Activated gamma-delta T cell treated with Interleukin-2 at 50 U/mL for 16 hours (primary cell): ENCODE results near the gene ZNF611.

Experiments used
- DNase-seq: peaks from one replicate; pipeline ENCODE4 v3.0.0-alpha.2; 2020

The ZNF611 gene

DNA sequence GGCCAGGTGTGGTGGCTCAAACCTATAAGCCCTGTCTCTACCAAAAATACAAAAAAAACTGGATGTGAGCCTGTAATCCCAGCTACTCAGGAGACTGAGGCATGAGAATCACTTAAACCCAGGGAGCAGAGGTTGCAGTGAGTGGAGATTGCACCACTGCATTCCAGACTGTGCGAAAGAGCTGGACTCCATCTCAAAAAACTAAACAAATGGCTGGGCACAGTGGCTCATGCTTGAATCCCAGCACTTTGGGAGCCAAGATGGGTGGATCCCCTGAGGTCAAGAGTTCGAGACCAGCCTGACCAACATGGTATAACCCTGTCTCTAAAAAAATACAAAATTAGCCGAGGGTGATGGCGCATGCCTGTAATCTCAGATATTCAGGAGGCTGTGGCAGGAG lies 61.8 kb downstream of the ZNF611 start:
- no peak for DNase-seq

DNA sequence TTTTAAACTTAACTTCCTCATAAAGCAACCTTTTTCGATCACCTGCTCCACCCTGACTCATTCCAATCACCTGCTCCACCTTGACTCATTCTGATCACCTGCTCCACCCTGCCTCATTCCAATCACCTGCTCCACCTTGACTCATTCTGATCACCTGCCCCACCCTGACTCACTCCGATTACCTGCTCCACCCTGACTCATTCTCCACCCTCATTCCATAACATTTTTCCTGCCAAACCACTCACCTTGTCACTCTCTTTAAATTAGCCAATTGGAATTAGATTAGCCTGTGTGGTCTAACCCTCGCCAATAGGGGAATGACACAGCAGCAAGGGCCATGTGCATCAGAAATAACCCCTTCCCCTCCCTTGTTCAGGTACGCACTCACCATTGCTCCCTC lies 64.8 kb downstream of the ZNF611 start:
- no peak for DNase-seq

DNA sequence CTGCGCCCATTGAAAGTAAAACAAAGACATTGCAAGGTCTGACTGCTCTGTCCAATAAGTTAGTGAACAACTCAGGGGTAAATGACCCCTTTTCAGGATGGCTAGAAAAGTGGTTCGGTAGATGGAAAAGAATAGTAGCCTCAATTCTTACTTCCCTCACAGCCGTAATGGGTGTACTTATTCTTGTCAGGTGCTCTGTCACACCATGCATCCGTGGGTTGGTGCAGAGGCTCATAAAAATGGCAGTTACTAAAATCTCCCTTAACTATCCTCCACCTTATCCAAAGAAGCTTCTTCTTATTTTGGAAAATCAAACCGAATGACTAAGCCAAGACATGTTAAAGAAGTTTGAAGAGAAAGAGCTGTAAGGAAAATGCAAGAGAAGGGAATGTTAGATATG lies 65.3 kb downstream of the ZNF611 start:
- no peak for DNase-seq

DNA sequence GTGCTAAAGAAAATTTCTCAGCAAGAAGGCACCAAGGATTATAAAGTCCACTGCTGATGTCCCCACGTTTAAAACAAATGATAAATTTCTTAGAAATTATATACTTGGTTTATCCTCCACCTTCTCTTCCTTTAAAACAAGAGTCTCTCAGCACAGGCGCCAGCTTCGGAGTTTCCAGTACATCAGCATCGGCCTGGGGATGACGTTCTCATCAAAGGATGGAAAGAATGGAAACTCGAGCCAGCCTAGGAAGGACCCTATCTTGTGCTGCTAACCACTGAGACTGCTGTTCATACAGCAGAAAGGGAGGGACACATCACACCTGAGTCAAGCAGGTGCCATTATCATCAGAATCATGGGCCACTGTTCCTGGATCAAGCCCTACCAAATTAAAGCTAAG lies 66.9 kb downstream of the ZNF611 start:
- DNase-seq: no peak

DNA sequence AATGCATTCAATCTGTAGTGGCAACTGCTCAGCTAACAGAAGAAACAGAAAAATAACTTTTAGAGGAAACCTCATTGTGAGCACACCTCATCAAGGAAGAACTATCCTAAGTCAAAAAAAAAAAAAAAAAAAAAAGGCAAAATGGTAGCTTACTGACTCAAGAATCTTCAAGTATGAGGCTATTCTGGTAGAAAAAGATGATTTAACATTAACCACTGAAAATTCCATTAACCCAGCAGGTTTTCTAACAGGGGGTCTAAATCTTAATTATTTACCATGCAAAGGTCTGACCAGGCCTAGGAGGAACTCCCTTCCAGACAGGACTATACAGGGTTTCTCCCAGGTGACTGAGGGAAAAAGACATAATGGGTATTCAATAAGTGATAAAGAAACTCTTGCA lies 68.3 kb downstream of the ZNF611 start:
- no peak for DNase-seq

DNA sequence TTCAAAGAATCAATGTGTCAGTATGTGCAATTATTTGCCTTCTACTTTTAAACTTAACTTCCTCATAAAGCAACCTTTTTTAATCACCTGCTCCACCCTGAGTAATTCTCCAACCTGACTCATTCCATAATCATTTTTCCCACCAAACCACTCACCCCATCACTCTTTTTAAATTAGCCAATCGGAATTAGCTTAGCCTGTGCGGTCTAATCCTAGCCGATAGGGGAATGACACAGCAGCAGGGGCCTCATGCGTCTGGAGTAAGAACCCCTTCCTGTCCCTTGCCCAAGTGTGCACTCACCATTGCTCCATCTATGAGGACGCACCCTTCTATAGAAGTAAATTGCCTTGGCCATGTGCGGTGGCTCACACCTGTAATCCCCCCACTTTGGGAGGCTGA lies 69.3 kb downstream of the ZNF611 start:
- DNase-seq: no peak

DNA sequence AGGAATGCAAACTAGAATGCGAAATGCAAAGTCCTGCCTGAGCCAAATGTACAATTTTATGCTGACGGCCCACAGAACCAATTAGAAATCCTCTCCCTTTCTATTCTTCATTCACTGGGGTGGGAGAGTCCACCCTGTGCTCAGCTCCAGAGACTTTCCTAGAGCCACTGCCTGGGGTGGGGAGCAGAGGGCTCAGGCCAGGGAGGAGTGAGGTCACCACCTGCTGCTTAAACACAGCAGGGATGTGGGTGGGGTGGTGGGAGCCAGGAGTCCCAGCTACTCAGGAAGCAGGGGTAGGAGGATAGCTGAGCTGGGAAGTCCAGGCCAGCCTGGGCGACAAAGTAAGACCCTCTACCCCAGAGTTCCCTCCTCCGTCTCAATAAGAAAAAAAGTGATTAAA lies 69.8 kb downstream of the ZNF611 start:
- no peak for DNase-seq

DNA sequence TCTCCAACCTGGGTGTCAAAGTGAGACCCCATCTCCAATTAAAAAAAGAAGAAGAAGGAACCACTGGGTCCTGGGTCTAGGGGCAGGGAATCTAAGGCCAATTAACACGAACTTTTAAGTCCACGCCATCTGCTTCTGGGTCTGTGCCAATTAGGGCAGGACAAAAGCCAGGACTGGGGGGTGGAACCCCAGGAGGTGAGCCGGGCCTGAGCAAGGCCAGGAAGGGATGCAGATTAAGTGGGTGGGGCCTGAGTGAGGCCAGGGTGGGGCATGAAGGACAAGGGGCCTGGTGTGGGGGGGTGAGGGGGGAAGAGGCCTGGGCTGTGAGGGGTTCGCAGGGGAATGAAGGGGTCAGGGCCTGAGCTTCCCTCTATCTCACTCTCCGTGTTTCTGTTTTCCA lies 70.4 kb downstream of the ZNF611 start:
- no peak for DNase-seq

DNA sequence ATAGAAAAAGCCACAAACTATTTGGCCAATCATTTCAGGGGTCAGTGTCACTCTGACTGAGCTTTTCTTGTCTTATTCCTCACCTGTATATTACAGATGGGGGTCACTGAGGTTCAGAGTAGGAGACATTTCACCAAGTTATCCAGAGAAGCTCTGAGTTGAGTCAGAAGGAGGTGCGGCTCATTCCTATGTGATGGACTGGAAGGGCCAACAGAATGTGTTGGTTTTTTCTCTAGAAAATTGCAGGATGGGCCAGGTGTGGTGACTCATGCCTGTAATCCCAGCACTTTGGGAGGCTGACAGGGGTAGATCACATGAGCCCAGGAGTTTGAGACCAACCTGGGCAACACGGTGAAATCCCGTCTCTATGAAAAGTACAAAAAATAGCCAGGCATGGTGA lies 72.2 kb downstream of the ZNF611 start:
- DNase-seq: no peak

DNA sequence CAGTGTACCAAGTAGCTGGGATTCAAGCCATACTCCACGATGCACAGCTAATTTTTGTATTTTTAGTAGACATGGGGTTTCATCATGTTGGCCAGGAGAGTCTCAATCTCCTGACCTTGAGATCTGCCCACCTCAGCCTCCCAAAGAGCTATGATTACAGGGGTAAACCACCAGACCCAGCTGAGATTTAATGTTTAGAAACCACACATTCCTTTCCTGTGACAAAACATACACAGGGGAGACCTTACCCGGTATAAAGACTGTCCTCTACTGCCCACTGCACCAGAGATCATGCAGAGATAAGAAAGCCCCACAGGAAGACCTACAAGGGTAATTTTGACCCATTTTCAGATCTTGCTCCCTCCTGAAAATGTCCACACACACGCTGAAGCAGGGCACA lies 73.9 kb downstream of the ZNF611 start:
- DNase-seq: no peak

DNA sequence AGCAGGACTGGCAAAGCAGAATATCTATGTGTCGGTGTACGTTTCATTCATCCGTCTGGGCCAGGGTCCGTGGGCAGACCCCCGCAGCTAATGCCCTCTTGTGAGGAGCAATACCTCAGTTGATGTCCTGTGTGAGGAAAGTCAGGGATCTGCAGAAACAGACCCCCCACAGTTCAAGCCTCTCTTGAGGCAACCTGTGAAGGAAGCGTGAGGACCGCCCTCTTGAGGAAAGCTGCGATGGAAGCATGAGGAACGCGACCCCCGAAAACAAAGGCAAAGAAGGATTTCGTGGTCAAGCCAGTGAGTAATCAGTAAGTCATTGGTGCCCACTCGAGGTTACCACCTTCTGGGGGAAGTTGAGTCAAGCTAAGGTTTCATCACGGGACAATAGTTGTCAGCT lies 75.8 kb downstream of the ZNF611 start:
- no peak for DNase-seq

DNA sequence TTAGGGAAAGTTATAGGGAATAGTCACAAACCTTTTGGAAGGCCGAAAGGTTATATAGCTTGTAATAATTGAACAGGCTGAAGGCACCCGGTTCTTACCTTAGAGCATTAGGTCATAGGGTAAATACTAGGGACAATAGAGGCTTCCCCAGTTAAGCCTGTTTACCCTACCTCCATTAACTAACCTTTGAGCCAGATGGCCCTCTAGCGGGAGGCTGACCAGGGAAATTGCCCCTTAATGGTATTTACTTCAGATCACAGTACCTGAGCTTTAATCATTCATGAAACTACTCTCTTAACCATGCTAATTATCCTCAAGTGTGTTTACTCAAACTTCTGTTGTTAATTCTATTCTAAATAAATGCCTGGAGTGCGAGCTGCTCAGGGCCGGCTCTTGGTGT lies 76.2 kb downstream of the ZNF611 start:
- DNase-seq: no peak

DNA sequence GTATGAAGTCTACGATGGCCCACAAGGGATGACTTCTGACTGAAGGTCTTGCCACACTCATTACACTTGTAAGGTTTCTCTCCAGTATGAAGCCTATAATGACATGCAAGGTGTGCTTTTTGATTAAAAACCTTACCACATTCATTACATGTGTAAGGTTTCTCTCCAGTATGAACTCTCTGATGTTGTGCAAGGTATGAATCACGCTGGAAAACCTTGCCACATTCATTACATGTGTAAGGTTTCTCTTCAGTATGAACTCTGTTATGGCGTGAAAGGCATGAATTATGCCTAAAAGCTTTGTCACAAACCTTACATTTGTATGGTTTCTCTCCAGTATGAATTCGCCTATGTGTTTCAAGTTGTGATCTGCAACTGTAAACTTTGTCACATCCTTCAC lies 81.7 kb downstream of the ZNF611 start:
- DNase-seq: no peak
